Suprapubic skin (tissue), 4 donors: ENCODE measurements around the gene TMEM184C. TPM values are rescaled to one million over a fixed set of nuclear protein-coding genes. Genes with fewer than 3 reads are reported as not detected.

Source experiments
- DNase-seq, 2 donors: peaks; one replicate each; pipeline ENCODE4 v3.0.0-alpha.2; 2019; ENCODE audit warnings: low spot score in 2 of 2
- H3K27ac ChIP-seq: fragments of 200-600 bp; sonication (generic); one replicate; pipeline ENCODE4 v1.5.1; 2019
- H3K27me3 ChIP-seq: fragments of 200-600 bp; sonication (generic); one replicate; pipeline ENCODE4 v1.5.1; 2019
- H3K36me3 ChIP-seq: fragments of 200-600 bp; sonication (generic); one replicate; pipeline ENCODE4 v1.5.1; 2019
- H3K4me1 ChIP-seq: fragments of 200-600 bp; sonication (generic); one replicate; pipeline ENCODE4 v1.5.1; 2019
- H3K4me3 ChIP-seq: fragments of 200-600 bp; sonication (generic); one replicate; pipeline ENCODE4 v1.5.1; 2019; ENCODE audit warnings: mild to moderate bottlenecking
- H3K9me3 ChIP-seq: fragments of 200-600 bp; sonication (generic); one replicate; pipeline ENCODE4 v1.5.1; 2019
- CTCF ChIP-seq, 2 donors: fragments of 200-600 bp in 1 of 2; fragments of 450-650 bp in 1 of 2; sonication (generic) in 1 of 2; IDR thresholded peaks; one replicate each; pipeline ENCODE4 v1.5.1; 2016 to 2019; ENCODE audit warnings: antibody characterized with exemption in 2 of 2, mild to moderate bottlenecking in 1 of 2, moderate library complexity in 1 of 2
- EP300 ChIP-seq: sonication (generic); formaldehyde crosslinking; IDR thresholded peaks from one replicate; pipeline ENCODE4 v1.6.1; 2017; ENCODE audit warnings: antibody characterized with exemption
- POLR2A ChIP-seq, 2 donors: fragments of 450-650 bp; IDR thresholded peaks; one replicate each; pipeline ENCODE4 v1.6.1; 2017; ENCODE audit warnings: antibody characterized with exemption in 2 of 2, mild to moderate bottlenecking in 2 of 2, moderate library complexity in 2 of 2
- POLR2AphosphoS5 ChIP-seq, 3 donors: sonication (generic); formaldehyde crosslinking; IDR thresholded peaks; one replicate each; pipeline ENCODE4 v1.6.1; 2017; ENCODE audit warnings: antibody characterized with exemption in 3 of 3
- WGBS: methylation state at CpG from one replicate; pipeline ENCODE4 v1.1.5; 2018; 5-methylcytosine and 5-hydroxymethylcytosine counted together
- total RNA-seq, 4 donors: library from RNA; depleted of rRNA; stranded (reverse); fragments of >200 nt; gene quantifications; one replicate each; pipeline ENCODE4 v1.1.0, GENCODE V29; 2016

TMEM184C gene
- 10 to 100 TPM; 17.1 to 29.8 (median 21.1) TPM for total RNA-seq

DNA sequence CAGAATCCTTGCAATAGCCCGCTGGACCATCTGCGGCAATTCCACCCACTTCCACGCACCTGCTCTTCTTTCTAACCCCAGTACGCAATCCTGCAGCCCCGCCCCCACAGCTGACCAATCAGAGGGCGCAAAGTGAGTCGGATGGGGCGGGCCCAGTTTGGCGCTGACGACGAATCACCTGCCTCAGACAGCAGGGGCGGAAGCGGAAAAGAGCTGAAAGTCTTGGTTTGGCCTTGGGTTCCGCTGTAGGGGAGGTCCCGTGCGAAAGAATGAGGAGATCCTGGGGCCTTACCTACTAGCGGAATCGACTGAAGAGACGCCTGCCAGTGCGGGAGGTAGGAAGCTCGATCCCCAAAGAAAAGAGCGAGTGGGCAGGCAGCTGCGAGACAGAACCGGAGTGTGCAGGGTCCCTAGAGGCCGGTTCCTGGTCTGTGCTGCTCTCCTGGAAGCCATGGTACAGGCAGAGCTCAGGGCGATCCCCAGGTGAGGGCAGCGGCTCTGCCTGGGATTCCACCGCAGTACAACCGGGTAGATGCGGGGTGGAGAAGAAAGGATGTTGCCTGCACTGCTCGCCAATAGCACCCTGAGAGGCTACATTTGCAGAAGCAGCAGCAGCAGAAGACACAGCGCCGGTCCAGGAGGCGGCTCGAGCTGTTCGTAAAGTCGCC is at the start of gene TMEM184C:
Gene TMEM184C, plus strand, starts transcription at position 225 of the 668 bp plus-strand sequence. CDS start 560 bp downstream, outside the sequence.
- under 1% methylated on average over 36 of the region's 37 CpGs for WGBS
- TF ChIP-seq CTCF (IDR thresholded peaks at IDR 0.05), result no peak
- peak in 1 of 3 donors; percentile 37 for TF ChIP-seq POLR2AphosphoS5 (IDR thresholded peaks at IDR 0.05)
- no peak for TF ChIP-seq EP300
- peak in 1 of 2 donors; percentile 29 for TF ChIP-seq POLR2A (IDR thresholded peaks at IDR 0.05)
- no peaks in the 10 kb centered on the region for H3K27me3 ChIP-seq
- peak within 1 kb of the TSS; percentile 62 for H3K4me3 ChIP-seq
- no peaks in the 10 kb centered on the region for H3K36me3 ChIP-seq
- peaks cover 37% of the 10 kb centered on the region for H3K4me1 ChIP-seq
- DNase-seq, result peak; percentile 99
- H3K9me3 ChIP-seq, result no peaks in the 10 kb centered on the region
- H3K27ac ChIP-seq, result peak within 1 kb of the TSS; percentile 71

DNA sequence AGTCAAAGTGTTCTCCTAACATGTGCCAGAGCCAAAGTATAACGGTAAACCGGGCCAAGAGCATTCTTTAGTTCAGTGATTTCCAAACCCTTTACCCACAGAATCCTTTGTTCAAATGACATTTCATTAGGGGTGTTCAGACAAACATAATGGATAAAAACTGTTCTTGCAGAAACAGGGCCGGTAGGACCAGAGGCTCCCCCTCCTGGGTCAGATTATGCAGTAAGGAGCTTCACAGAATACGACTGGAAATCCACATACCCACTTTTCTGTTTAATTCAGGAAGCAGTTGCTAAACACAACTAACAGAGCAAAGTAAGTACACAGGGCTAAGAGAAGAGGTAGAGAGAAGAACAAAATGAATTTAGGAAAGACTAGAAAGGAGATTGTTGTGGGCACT is 46.6 kb upstream of the TMEM184C start:
- Histone ChIP-seq H3K4me3 (no peak overlapping the region), H3K9me3 (no peaks in the 10 kb centered on the region), H3K27ac (no peak overlapping the region), H3K4me1 (no peaks in the 10 kb centered on the region), H3K36me3 (no peaks in the 10 kb centered on the region), H3K27me3 (no peaks in the 10 kb centered on the region)
- WGBS, result 50% methylated on average over 4 of the region's 4 CpGs
- no peak for DNase-seq
- TF ChIP-seq EP300 (no peak), POLR2AphosphoS5 (IDR thresholded peaks at IDR 0.05) (no peak), POLR2A (IDR thresholded peaks at IDR 0.05) (no peak), CTCF (IDR thresholded peaks at IDR 0.05) (no peak)

GRCh38 chr4:147571036-147571770 is 46.0 kb upstream of the TMEM184C start:
- no peaks in the 10 kb centered on the region for H3K4me1 ChIP-seq
- no peak overlapping the region for H3K27ac ChIP-seq
- H3K36me3 ChIP-seq, result no peaks in the 10 kb centered on the region
- H3K4me3 ChIP-seq, result no peak overlapping the region
- no peak for DNase-seq
- no peaks in the 10 kb centered on the region for H3K27me3 ChIP-seq
- WGBS, result 45% methylated on average over 5 of the region's 5 CpGs
- no peaks in the 10 kb centered on the region for H3K9me3 ChIP-seq
- TF ChIP-seq POLR2A (IDR thresholded peaks at IDR 0.05), result no peak
- TF ChIP-seq CTCF (IDR thresholded peaks at IDR 0.05), result no peak

GRCh38 chr4:147576084-147576483 is 41.1 kb upstream of the TMEM184C start:
- no peak for TF ChIP-seq CTCF (IDR thresholded peaks at IDR 0.05)
- WGBS, result 91% methylated on average over 3 of the region's 3 CpGs
- H3K27me3 ChIP-seq, result no peaks in the 10 kb centered on the region
- H3K27ac ChIP-seq, result no peak overlapping the region
- H3K9me3 ChIP-seq, result no peaks in the 10 kb centered on the region
- DNase-seq, result no peak
- no peak overlapping the region for H3K4me3 ChIP-seq
- no peaks in the 10 kb centered on the region for H3K4me1 ChIP-seq
- no peaks in the 10 kb centered on the region for H3K36me3 ChIP-seq

GRCh38 chr4:147578051-147578476 is 39.1 kb upstream of the TMEM184C start:
- H3K36me3 ChIP-seq, result no peaks in the 10 kb centered on the region
- H3K4me3 ChIP-seq, result no peak overlapping the region
- 85% methylated on average over 6 of the region's 6 CpGs for WGBS
- H3K4me1 ChIP-seq, result no peaks in the 10 kb centered on the region
- TF ChIP-seq POLR2A (IDR thresholded peaks at IDR 0.05), result no peak
- no peak for TF ChIP-seq POLR2AphosphoS5 (IDR thresholded peaks at IDR 0.05)
- no peak for TF ChIP-seq EP300
- TF ChIP-seq CTCF (IDR thresholded peaks at IDR 0.05), result no peak
- no peak for DNase-seq
- H3K27me3 ChIP-seq, result no peaks in the 10 kb centered on the region
- H3K27ac ChIP-seq, result no peak overlapping the region
- no peaks in the 10 kb centered on the region for H3K9me3 ChIP-seq
